ENCODE results near the gene RAB44. TPM values are rescaled to one million over a fixed set of nuclear protein-coding genes. Genes with fewer than 3 reads are reported as not detected.

RAB44 gene
- total and polyA plus RNA-seq, 2 experiments from 2014 or later, result not detected

GRCh38 chr6:36774331-36774730, 76.7 kb downstream of the RAB44 start:
- Histone ChIP-seq H3K27ac (no peak overlapping the region), H3K9me3 (ENCODE audit: low read depth) (no peaks in the 10 kb centered on the region), H3K36me3 (no peaks in the 10 kb centered on the region), H3K4me3 (no peak overlapping the region), H3K4me1 (ENCODE audit: low read depth) (peaks cover 26% of the 10 kb centered on the region), H3K27me3 (no peaks in the 10 kb centered on the region)
- TF ChIP-seq CTCF (IDR thresholded peaks at IDR 0.05; ENCODE audit: low read depth, low read length), result no peak
- DNase-seq (ENCODE audit: low read depth in 1 of 2, low spot score in 1 of 2), result no peak

GRCh38 chr6:36776167-36776566, 78.5 kb downstream of the RAB44 start:
- TF ChIP-seq CTCF (IDR thresholded peaks at IDR 0.05; ENCODE audit: low read depth, low read length), result no peak
- Histone ChIP-seq H3K36me3 (no peaks in the 10 kb centered on the region), H3K27me3 (no peaks in the 10 kb centered on the region), H3K4me3 (no peak overlapping the region), H3K4me1 (ENCODE audit: low read depth) (peaks cover 17% of the 10 kb centered on the region), H3K9me3 (ENCODE audit: low read depth) (no peaks in the 10 kb centered on the region), H3K27ac (no peak overlapping the region)
- no peak for DNase-seq (ENCODE audit: low read depth in 1 of 2, low spot score in 1 of 2)

GRCh38 chr6:36777801-36778200, 80.2 kb downstream of the RAB44 start:
- no peak for DNase-seq (ENCODE audit: low read depth in 1 of 2, low spot score in 1 of 2)
- Histone ChIP-seq H3K4me3 (no peak overlapping the region), H3K9me3 (ENCODE audit: low read depth) (no peaks in the 10 kb centered on the region), H3K27me3 (no peaks in the 10 kb centered on the region), H3K4me1 (ENCODE audit: low read depth) (peaks cover 7% of the 10 kb centered on the region), H3K36me3 (no peaks in the 10 kb centered on the region), H3K27ac (no peak overlapping the region)
- TF ChIP-seq CTCF (IDR thresholded peaks at IDR 0.05; ENCODE audit: low read depth, low read length), result no peak

- H3K4me1 ChIP-seq (ENCODE audit: low read depth), result peaks cover 7% of the 10 kb centered on the region
- no peaks in the 10 kb centered on the region for H3K9me3 ChIP-seq (ENCODE audit: low read depth)
- TF ChIP-seq CTCF (IDR thresholded peaks at IDR 0.05; ENCODE audit: low read depth, low read length), result no peak
- no peak overlapping the region for H3K27ac ChIP-seq
- H3K27me3 ChIP-seq, result no peaks in the 10 kb centered on the region
- H3K36me3 ChIP-seq, result no peaks in the 10 kb centered on the region
- no peak overlapping the region for H3K4me3 ChIP-seq
- DNase-seq (ENCODE audit: low read depth in 1 of 2, low spot score in 1 of 2), result no peak
Observed at GRCh38 chr6:36779227-36779626, 81.6 kb downstream of the RAB44 start.

- peaks cover 11% of the 10 kb centered on the region for H3K4me1 ChIP-seq (ENCODE audit: low read depth)
- H3K27ac ChIP-seq, result no peak overlapping the region
- H3K4me3 ChIP-seq, result no peak overlapping the region
- TF ChIP-seq CTCF (IDR thresholded peaks at IDR 0.05; ENCODE audit: low read depth, low read length), result no peak
- no peaks in the 10 kb centered on the region for H3K9me3 ChIP-seq (ENCODE audit: low read depth)
- no peaks in the 10 kb centered on the region for H3K27me3 ChIP-seq
- H3K36me3 ChIP-seq, result no peaks in the 10 kb centered on the region
- no peak for DNase-seq (ENCODE audit: low read depth in 1 of 2, low spot score in 1 of 2)
Observed at GRCh38 chr6:36780442-36781177, 83.0 kb downstream of the RAB44 start.
